ENCODE results near the gene ETV4.

The ETV4 gene

DNA sequence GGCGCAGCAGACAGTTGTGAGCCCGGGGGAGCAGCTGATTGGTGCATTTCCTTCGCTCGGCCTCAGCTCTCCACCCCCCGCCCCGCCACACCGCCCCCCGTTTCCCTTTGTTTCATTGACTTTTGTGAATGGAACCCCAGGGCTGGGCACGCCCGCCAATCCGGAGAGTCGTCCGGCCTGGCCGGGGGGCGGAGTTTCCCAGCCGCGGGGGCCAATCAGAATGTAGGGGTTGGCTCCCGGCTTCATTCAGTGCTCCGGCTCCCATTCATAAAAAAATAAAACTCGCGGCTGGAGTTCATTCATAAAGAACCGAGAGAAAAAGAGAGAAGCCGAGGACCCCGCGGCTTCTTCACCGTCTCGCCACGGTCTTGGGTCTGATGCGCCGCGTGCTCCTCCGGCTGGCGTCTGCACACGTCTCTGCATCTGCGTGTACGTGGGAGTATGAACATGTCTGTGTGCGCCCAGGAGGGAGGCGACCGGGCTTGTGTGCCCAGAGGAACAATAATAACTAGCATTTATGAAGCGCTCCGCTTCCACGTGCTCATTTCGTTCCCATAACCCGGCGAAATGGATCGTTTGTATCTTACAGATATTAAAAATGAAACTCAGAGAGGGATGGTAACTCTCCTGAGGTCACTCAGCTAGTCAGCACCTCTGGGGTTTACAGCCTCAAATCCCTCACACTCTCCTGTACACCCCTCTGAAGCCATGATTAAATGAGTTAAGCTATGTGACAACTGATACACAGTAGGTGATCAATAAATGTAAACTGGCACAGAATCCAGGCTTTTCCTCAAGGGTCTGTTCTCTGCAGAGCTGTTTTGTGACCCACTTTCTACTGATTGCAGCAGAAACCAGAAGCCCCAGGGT, at the start of gene ETV4:
TSS of gene ETV4 (minus strand) at position 22 of the 870 bp plus-strand sequence. CDS start 723 bp downstream, outside the sequence.
- peak; percentile 98 for DNase-seq (ENCODE audit: low spot score)

DNA sequence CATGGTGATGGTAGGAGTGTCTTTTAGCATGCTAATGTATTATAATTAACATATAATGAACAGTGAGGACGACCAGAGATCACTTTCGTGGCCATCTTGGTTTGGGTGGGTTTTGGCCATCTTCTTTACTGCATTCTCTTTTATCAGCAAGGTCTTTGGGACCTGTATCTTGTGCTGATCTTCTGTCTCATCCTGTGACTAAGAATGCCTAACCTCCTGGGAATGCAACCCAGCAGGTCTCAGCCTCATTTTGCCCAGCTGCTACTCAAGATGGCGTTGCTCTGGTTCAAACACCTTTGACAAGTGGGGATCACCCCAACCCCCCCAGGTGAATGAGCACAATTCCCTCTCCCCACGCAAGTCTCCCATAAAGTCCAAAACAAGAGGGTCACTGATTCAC, 49.3 kb upstream of the ETV4 start:
- no peak for DNase-seq (ENCODE audit: low spot score)

DNA sequence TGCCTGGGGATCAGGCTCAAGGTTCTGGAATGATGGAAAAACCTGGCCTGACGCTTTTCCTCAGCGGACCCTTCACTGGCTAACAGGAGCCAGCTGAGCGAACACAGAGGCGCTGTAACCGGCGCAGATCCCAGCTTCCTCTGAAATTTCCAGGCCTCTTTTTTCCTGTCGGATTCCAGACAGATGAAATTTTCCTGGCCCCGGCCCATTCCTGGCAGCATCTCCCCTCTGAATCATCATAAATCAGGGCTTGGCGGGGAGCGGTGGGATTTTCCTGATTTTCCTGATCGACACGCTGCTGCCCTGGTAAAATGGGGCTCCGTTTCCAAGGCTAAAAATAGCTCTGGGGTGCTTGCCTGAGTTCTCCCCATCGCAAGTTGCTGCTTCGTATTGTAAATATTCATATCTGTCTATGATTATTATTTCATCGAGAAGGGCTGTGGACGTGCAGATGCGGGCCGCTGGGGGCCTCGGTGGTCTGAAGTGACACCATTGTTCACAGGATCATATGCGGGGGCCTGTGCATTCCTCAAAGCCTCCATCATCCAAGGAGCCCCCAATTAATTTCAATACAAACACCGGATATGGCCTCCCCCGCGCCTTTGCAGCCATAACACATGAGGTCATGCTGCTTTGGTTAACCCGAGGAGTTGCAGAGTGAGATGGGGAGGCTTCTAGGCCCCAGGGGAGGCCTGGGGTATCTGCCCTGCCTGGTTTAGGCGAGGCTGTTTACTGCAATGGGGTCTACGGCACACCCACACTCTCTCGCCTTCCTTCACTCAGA, 45.8 kb upstream of the ETV4 start:
- no peak for DNase-seq (ENCODE audit: low spot score)

DNA sequence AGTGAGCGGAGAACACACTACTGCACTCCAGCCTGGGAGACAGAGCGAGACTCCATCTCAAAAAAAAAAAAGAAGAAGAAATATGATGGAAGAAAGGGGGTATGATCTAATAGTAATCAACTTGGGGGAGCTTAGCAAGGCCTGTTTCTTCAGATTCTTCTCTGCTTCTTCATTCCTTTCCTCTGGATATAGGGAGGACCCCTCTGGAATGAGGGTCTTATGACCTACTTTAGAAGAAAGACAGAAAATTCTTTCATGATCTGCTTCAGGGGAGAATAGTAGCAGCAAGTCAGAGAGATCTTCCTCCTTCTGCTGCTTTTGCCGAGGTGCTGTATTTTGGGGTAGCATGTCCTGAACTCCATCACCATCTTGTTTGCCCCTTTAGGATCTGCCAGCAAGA, 44.9 kb upstream of the ETV4 start:
- DNase-seq (ENCODE audit: low spot score) = no peak

DNA sequence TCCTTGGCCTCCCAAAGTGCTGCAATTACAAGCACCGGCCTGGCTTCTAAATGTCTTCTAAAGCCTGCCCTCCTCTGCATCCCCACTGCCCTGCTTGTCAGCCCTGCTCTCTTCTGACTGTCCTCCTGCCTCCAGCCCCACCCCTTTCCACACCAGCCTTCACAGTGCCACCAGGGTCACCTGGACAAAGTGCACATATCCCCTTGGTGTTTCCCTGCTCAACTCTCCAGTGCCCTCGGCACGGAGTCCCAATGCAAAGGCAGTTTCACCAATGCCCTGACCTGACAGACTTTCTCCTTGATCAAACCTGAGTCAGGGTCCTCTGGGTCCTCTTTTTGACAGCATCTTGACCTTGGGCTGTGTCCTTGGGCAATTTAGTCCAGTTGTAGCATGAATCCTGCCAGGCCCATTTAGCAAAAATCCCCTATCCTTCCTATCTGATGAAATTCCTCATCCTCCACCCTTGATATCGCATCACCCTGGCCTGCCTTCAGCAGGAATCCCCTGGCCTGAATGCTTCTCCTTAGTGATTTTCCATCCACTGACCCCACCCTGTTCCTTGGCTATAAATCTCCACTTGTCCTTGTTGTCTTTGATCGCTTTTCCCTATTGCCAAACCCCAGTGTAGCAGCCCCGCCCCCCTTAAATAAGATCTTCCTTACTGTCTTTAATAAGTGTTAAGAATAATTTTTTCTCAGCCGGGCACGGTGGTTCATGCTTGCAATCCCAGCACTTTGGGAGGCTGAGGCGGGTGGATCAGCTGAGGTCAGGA, 42.7 kb upstream of the ETV4 start:
- no peak for DNase-seq (ENCODE audit: low spot score)

DNA sequence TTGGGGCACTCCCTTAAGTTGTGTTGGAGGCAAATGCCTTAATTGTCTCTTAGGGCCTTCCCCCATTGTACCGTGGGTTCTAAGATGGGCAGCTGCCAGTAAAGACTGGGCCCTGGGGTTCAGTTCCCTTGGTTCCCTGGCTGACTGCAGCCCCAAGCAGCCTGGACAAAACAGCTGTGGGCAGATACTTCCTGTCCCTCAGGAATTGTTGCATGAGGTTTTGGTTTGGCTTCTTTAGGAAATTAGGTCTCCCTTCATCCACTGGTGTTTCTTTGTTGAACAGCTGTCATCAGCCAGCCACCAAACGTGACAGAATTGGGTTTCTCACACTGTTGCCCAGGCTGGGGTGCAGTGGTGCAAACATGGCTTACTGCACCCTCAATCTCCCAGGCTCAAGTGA, 42.0 kb upstream of the ETV4 start:
- DNase-seq (ENCODE audit: low spot score) = no peak

DNA sequence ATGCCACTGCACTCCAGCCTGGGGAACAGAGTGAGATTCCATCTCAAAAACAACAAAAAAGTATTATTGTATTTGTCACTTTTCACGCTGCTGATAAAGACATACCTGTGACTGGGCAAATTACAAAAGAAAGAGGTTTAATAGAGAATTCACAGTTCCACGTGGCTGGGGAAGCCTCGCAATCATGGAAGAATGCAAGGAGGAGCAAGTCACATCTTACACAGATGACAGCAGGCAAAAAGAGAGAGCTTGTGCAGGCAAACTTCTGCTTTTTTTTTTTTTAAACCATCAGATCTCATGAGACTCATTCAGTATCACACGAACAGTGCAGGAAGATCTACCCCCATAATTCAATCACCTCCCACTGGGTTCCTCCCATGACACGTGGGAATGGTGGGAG, 41.5 kb upstream of the ETV4 start:
- DNase-seq (ENCODE audit: low spot score) = no peak

DNA sequence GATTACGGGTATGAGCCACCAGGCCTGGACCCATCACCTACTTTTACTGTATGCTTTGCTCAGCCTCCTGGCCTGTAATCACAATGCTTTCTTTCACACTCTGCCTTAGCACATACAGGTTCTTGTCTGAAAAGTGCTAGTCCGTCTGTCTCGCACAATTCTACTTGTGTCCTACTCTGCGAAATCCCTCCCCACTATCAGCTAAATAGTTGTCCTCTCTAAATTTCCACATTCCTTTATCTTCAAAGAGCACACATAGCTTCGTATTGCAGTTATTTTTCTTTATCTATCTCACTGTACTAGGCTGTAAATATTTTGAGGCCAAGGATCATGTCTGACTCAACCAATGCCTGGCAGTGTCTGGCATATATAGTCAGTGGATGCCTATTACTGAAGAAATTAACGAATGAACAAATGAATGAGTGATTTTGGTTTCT, 38.5 kb upstream of the ETV4 start:
- DNase-seq (ENCODE audit: low spot score) = no peak

DNA sequence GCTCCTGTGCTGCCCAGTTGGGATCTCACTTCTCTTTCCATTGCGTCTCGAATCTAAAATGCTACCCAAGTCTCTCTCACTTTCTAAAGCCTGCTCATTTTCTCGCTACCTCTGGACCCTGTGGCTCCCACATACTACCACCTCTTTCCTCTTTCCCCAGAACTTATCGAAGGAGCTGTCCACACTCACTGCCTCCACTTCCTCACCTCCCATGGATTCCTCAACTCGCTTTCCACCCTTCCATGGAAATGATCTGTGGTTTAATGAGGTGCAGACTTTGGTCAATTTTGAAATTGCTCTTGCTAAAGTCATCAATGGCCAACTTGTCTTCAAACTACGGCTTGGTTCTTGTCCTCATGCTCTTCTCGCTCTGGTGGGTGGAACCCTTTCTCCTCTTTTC, 37.2 kb upstream of the ETV4 start:
- DNase-seq (ENCODE audit: low spot score) = no peak

DNA sequence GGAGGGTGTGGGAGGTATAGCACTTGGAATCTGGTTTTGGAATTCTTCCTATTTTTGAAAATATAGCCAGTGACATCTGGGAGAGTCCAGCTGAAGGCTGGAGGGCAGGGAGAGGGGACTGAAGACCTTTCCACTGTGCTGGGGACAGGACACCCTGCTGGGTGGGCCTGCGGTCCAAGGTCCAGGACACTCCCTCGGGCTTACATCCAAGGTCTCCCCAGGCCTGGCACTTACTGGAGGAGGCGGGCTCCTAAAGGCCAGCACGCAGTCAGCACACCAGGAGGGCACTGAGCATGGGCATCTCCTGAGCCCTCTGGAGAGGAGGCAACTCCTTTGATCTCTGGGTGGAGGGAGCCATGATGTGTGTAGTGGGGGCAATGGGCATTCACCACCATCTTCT, 35.5 kb upstream of the ETV4 start:
- DNase-seq (ENCODE audit: low spot score) = no peak

DNA sequence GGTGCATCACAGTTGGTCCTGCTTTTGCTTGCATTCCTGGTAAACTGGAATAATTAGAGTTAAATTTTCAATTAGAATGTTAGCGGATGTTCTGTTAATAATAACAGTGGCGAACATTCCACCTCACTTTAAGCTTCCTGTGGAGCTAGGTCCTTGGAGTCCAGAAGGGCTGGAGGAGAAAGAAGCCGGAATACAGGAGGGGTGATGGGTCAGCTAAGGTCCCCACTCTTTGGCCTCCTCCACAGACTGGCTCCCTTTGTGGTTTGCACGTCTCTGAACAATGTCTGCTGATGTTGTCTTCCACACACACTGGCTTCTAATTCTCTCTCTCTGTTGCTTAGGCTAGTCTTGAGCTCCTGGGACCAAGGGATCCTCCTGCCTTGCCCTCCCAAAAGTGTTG, 35.0 kb upstream of the ETV4 start:
- DNase-seq (ENCODE audit: low spot score) = no peak

DNA sequence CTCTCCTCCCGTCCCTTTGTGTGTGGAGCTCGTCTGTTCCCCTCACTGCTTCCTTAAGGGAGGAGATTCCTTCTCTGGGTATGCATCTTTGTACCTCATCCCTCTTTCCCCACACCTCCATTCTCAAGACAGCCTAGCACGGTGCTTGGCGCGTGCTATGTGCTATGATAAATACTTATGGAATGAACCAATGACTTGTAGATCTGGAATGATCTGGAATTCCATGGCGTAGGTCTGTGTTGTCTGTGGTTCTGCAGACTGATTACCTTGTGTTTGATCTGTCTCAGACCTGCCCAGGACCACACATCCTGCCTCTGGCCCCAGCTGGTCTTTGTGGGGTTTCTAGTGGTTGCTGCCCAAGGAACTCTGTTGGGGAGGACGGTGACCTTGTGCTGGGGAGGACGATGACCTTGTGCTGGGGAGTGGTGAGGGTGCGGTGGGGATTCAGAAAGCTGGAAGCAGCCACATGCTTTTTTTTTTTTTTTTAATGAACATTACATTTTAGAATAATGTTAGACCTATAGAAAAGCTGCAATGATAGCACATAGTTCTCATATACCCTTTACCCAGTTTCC, 33.5 kb upstream of the ETV4 start:
- DNase-seq (ENCODE audit: low spot score) = no peak

DNA sequence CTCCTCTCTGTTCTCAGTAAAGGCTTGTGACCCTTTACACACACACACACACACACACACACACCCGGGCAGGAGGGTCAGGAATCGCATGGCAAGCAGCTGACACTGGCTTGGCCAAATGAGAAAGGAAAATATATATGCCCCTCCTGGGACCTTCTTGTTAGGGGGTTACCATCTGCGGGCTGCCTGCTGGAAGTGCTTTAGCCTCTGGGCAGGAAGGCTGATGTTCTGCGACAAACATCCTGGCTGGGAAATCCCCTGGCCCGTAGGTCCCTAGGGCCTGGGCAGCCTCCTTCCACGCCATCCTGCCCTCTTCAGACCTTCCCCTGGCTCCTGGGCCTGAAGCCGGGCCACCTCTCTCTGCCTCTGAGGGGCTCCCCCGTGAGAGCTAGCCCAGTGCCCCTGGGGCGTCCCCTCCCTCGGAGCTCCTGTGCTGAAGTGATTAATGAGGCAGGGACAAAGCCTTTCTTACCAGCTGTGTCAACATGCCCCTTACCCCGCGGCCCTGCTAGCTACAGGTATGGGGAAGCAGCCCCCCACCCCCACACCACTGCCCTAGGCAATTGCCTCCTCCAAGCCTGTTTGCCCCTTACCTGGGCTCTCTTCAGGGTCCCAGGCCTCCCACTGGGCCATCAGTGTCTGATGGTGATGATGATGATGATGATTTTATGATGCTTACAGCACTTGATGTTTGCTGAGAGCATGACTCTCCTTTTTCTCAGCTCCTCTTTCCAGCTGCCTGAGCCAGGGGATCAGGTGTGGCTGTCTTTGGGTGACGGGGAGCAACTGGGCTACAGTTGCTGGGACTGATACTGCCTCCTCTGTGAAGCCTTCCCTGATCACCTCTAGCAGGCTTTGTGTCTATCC, 32.8 kb upstream of the ETV4 start:
- DNase-seq (ENCODE audit: low spot score) = no peak

DNA sequence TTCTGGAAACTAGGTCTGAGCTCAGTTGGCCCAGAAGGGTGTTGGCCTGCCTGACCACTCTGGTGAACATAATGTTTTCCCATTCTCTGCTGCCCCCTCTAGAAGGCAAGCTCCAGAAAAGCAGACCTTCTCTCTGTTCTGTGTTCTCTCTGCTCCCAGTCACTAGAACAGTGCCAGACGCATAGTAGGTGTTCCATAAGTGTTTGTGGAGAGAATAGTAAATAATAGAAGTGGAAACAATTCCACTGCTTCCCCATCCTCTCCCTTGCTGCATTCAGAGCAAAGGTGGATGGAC, 32.2 kb upstream of the ETV4 start:
- no peak for DNase-seq (ENCODE audit: low spot score)

DNA sequence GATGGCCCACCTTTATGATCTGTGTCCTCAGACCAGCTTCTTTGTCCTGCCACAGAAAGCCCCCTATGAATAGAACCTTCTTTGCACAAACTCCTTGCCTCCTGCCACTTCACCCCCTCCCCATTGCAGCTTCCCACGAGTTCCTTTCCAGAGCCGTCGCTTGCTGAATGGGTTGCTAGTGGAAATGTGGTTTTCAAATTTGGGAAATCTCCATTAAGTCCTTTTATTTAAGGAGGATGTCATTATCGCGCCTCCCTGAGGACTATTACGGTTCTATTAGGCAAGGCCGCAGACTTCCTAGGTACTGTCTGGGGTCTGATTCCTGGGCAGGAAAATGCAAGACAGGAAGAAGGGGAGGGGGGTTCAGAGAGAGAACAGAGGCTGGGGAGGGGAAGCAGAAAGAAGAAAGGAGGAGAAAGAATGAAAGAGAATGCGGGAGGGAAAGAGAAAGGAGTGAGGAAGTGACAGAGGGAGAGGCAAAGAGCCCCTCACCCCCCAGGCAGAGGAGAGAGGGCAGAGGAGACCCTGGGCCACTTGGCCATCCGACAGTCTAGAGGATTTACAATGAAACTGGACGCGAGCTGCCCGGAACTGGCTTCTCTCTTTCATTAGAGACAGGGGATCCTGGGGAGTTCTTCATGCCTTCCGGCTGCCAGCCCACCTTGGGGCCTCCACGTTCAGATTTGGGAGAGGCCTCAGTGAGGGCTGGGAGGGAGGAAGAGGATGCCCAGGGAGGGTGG, 31.7 kb upstream of the ETV4 start:
- DNase-seq (ENCODE audit: low spot score) = no peak

DNA sequence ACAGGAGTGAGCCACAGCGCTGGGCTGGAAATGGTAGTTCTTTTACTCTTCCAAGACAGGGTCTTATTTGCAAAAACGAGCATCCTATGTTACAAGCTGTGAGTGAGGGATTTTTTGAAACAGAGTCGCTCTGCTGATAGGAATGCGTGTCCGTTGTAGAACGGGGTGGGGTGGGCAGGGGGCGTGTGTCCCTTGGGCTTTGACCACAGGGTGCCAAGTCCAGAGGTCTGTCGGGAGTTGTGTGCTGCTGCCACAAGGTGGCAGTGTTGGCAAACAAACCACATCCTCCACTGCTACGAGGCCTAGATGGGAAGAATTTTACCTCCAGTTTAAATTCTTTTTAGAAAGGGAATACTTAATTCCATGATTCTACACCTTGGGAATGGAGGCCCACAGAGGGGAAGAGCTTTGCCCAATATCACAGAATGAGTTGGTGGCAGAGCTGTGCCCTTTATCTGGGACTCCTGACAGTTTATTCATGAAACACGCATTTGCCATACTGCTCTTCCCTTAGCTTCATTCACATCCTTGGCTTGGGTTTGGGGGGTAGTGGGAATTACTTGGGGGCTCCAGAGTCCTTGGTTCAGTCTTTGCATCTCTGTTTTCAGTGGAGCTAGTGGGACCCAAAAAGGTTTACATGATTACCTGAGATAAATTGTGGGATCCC, 30.6 kb upstream of the ETV4 start:
- peak; percentile 85 for DNase-seq (ENCODE audit: low spot score)

DNA sequence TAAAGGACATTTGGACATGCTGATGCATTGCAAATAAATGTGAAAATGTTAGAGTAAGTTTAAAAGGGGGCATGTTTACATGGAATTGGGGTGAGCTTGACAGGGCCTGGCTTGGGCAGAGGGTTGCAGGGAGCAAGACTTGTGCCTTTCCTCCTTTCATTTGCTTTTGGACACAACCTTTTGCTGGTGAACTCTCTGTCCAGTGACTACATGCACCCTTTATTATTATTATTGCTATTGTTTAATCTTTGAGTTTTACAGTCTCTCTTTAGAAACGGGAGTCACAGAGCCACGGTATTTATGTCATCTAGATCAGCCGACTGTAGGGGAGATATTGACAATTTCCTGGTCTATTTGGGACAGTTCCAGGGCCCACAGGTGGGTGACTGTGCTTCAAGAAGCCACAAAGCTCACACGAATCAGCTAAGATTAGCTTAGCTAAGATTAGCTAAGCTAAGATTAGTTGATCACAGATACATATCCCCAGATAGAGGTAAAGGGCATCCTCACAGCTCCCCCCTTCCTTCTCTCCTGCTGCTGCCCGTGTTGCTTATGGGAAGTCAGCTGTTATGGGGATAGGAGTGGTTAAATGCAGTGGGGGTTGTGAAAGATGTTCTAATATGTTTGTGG, 28.9 kb upstream of the ETV4 start:
- no peak for DNase-seq (ENCODE audit: low spot score)

DNA sequence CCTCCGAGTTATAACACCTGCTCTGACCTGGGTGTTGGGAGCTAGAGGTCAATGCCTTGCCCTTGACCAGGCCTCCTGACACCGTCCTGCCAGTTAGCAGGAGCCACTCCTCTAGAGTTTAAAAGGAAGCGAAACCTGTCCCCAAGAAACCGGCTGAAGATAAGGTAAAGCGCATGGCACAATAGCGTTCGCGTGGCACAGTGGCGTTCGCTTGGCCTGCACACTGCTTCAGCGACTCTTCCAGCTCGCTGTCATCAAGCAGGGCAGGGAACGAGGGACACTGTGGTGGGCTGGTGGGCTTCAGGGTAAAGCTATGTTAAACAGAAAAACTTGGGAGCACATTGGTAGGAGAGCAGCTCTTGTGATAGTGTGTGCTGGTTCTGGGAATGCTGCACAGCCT, 28.2 kb upstream of the ETV4 start:
- DNase-seq (ENCODE audit: low spot score) = no peak

DNA sequence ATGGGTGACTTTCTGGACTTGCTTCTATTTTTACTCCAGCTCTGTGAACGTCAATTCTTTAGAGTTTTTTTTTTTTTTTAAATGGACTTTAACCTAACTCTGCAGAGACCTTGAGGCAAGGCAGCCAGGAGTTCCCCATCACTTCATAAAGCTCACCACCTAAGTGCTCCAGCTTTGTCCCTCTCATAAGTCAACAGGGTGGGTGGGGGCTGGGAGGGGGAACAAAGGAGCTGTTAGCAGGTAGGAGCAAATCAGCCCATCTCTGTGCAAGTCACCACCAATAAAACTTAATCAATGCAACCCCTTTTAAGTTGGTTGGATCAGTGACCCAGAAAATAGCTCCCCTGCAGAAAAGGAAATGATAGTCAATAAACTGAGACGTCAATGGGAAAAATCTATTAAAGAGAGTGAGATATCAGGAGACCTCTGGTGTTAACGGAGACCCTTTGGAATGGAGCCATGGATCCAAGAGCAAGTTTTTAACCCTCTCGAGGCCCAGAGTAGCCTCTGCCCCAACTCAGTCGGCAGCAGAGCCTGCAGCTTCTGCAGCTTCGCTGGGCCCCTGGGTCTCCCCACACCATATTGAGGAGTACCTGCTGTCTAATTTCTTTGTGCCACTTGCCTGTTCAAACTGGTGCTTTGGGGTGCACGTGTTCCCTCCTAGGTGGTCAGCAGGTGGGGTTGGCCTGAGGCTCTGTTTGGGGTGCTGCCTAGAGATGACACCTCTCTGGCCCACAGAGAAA, 27.6 kb upstream of the ETV4 start:
- DNase-seq (ENCODE audit: low spot score) = no peak

Data from iPS-NIHi11 (cell line).